Calu3 (cell line): ENCODE measurements around the gene GPR156. TPM values are rescaled to one million over a fixed set of nuclear protein-coding genes. Genes with fewer than 3 reads are reported as not detected.
"Not testable (repeated sequence)": the region's sequence is repeated elsewhere in the genome, so short reads cannot be mapped to it uniquely, and the experiment has no call there.

ENCODE experiments used
- BruUV-seq: library from RNA; stranded (reverse); fragments of 400-500 nt; replicated peaks from 2 replicates; lab custom pipeline; 2021; lab: Mats Ljungman, UMichigan
- CTCF ChIA-PET: fragments of 300-600 bp; sonication (Branson Sonifier 250); formaldehyde crosslinking; loops from one replicate; lab custom pipeline; 2022; ENCODE audit warnings: antibody characterized with exemption; lab: Charles Lee
- DNase-seq: peaks from one replicate; pipeline ENCODE4 v3.0.0; 2022
- H3K27ac Mint-ChIP-seq: one replicate; pipeline ENCODE4 v1.8.0; 2022; ENCODE audit warnings: mixed read lengths; ENCODE audit not compliant: unreplicated experiment
- H3K27me3 Mint-ChIP-seq: one replicate; pipeline ENCODE4 v1.8.0; 2022; ENCODE audit warnings: mixed read lengths; ENCODE audit not compliant: unreplicated experiment
- H3K36me3 Mint-ChIP-seq: one replicate; pipeline ENCODE4 v1.8.0; 2022; ENCODE audit warnings: mild to moderate bottlenecking, moderate library complexity, mixed read lengths; ENCODE audit not compliant: insufficient read depth, unreplicated experiment
- H3K4me1 Mint-ChIP-seq: one replicate; pipeline ENCODE4 v1.8.0; 2022; ENCODE audit warnings: mild to moderate bottlenecking, low read depth, mixed read lengths; ENCODE audit not compliant: unreplicated experiment
- H3K4me3 Mint-ChIP-seq: one replicate; pipeline ENCODE4 v1.8.0; 2022; ENCODE audit warnings: mild to moderate bottlenecking, low read depth, moderate library complexity, mixed read lengths; ENCODE audit not compliant: unreplicated experiment
- H3K9me3 Mint-ChIP-seq: one replicate; pipeline ENCODE4 v1.8.0; 2022; ENCODE audit warnings: low read depth, mixed read lengths; ENCODE audit not compliant: unreplicated experiment
- intact Hi-C: fragments of 100-400 bp; cut with micrococcal nuclease; formaldehyde crosslinking; loops from one replicate; pipeline ENCODE4 v1.10.0; 2022; ENCODE audit not compliant: unreplicated experiment
- total RNA-seq: library from RNA; stranded (reverse); gene quantifications from 2 replicates; pipeline ENCODE4 v1.2.3, GENCODE V29; 2022
- TF ChIP-seq, protein P1 (sequence below): fragments of 200-600 bp; IDR thresholded peaks from one replicate; pipeline ENCODE4 v1.8.0; 2022; ENCODE audit warnings: antibody characterized with exemption; ENCODE audit not compliant: unreplicated experiment

Gene GPR156
- total RNA-seq, 1 experiment from 2014 or later = 0.45 TPM

DNA sequence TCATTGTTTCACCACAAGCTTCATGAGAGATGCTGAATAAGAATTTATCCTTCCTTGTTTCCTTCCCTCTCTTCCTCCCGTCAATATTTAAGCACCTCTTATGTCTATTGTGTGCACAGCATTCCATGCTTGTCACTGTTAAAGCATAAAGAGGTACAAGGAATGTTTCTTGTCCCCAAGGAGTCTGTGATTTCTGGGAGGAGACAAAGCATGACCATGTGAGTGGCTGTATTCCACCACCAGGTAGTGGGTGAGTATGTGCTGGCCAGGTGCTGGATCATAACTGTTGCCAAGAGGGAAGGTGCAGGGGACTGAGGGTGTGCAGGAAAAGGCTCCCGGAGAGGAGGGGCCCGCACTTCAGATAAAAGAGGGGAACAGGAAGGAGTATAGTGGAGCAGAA lies 127.9 kb downstream of the GPR156 start:
- BruUV-seq = no TSS peak
- H3K36me3 Mint-ChIP-seq = peaks cover 20% of the 10 kb centered on the region
- peaks cover 49% of the 10 kb centered on the region for H3K4me1 Mint-ChIP-seq
- CTCF ChIA-PET = no interaction called here
- H3K27ac Mint-ChIP-seq = peak overlapping the region; percentile 65
- intact Hi-C loops = no loop called here
- H3K27me3 Mint-ChIP-seq = no peaks in the 10 kb centered on the region
- H3K4me3 Mint-ChIP-seq = no peak overlapping the region
- H3K9me3 Mint-ChIP-seq = peaks cover 9% of the 10 kb centered on the region
- TF ChIP-seq, protein P1, sequence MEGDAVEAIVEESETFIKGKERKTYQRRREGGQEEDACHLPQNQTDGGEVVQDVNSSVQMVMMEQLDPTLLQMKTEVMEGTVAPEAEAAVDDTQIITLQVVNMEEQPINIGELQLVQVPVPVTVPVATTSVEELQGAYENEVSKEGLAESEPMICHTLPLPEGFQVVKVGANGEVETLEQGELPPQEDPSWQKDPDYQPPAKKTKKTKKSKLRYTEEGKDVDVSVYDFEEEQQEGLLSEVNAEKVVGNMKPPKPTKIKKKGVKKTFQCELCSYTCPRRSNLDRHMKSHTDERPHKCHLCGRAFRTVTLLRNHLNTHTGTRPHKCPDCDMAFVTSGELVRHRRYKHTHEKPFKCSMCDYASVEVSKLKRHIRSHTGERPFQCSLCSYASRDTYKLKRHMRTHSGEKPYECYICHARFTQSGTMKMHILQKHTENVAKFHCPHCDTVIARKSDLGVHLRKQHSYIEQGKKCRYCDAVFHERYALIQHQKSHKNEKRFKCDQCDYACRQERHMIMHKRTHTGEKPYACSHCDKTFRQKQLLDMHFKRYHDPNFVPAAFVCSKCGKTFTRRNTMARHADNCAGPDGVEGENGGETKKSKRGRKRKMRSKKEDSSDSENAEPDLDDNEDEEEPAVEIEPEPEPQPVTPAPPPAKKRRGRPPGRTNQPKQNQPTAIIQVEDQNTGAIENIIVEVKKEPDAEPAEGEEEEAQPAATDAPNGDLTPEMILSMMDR = no peak
- DNase-seq = no peak

DNA sequence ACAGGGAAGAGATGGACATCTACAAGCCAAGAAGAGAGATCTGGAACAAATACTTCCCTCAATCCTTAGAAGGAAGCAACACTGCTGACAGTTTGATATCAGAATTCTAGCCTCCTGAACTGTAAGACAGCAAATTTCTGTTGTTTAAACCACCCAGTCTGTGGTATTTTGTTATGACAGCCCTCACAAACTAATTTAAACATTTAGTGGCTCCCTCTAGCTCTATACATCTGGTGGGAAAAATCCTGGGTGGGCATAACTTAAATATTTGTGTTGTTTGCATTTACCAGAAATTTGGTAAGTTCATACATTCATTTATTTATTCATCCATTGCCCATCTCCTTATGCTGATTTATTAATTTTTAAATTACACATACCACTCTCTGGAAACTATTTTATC lies 128.3 kb downstream of the GPR156 start:
- Mint-ChIP-seq H3K27ac (peak overlapping the region; percentile 65), H3K4me1 (peaks cover 49% of the 10 kb centered on the region), H3K4me3 (no peak overlapping the region), H3K36me3 (peaks cover 18% of the 10 kb centered on the region), H3K9me3 (peaks cover 9% of the 10 kb centered on the region), H3K27me3 (no peaks in the 10 kb centered on the region)
- no TSS peak for BruUV-seq
- no peak for DNase-seq
- TF ChIP-seq, protein P1 = no peak
- CTCF ChIA-PET = no interaction called here
- intact Hi-C loops = no loop called here

DNA sequence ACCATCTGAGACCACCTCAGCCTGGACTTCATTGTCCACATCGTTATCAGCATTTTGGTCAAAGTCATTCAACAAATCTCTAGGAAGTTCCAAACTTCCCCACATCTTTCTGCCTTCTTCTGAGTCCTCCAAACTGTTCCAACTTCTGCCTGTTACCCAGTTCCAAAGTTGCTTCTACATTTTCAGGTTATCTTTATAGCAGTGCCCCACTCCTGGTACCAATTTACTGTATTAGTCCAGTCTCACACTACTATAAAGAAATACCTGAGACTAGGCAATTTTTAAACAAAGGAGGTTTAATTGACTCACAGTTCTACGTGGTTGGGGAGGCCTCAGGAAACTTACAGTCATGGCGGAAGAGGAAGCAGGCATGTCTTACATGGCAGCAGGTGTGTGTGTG lies 129.3 kb downstream of the GPR156 start:
- CTCF ChIA-PET, H3K4me3 Mint-ChIP-seq, DNase-seq, H3K27ac Mint-ChIP-seq, H3K9me3 Mint-ChIP-seq, H3K27me3 Mint-ChIP-seq, BruUV-seq, intact Hi-C loops: not testable (repeated sequence)
- H3K4me1 Mint-ChIP-seq = peaks cover 39% of the 10 kb centered on the region
- H3K36me3 Mint-ChIP-seq = peaks cover 18% of the 10 kb centered on the region

DNA sequence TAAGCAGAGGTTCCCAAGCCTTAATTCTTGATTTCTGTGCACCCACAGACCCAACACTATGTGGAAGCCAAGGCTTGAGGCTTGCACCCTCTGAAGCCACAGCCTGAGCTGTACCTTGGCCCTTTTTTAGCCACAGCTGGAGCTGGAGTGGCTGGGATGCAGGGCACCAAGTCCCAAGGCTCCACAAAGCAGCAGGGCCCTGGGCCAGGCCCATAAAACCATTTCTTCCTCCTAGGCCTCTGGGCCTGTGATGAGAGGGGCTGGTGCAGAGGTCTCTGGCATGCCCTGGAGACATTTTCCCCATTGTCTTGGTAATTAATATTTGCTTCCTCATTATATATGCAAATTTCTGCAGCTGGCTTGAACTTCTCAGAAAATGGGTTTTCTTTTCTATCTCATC lies 129.9 kb downstream of the GPR156 start:
- Mint-ChIP-seq H3K9me3 (peaks cover 9% of the 10 kb centered on the region), H3K4me3 (no peak overlapping the region), H3K27ac (no peak overlapping the region), H3K27me3 (no peaks in the 10 kb centered on the region), H3K36me3 (peaks cover 17% of the 10 kb centered on the region), H3K4me1 (peaks cover 39% of the 10 kb centered on the region)
- no TSS peak for BruUV-seq
- TF ChIP-seq, protein P1 = no peak
- intact Hi-C loops = no loop called here
- CTCF ChIA-PET = no interaction called here
- no peak for DNase-seq

DNA sequence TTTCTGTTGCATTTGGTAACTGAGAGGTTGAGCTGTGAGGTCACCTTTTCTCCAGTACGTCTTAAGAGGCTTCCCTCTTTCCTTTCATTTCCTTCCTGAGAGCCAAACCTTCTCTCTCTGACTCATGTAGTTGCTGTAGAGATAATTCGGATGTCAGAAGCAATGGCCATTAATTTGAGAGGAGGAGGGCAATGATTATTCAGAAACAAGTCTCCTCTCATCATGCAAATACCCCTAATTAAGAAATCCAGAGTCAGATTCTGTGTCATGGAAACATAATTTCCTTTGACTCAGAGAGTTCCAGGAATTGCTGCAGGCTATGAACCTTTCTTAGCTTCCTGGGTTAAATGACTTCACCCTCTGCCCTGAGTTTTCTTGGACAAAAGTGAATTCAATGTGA lies 131.7 kb downstream of the GPR156 start:
- CTCF ChIA-PET = no interaction called here
- Mint-ChIP-seq H3K4me1 (peaks cover 35% of the 10 kb centered on the region), H3K36me3 (no peaks in the 10 kb centered on the region), H3K27ac (peak overlapping the region; percentile 79), H3K4me3 (no peak overlapping the region), H3K9me3 (peaks cover 9% of the 10 kb centered on the region), H3K27me3 (no peaks in the 10 kb centered on the region)
- BruUV-seq = no TSS peak
- TF ChIP-seq, protein P1 = no peak
- intact Hi-C loops = no loop called here
- DNase-seq = no peak
